Caco-2 (cell line): ENCODE data around the gene BUD23. TPM values are rescaled to one million over a fixed set of nuclear protein-coding genes. Genes with fewer than 3 reads are reported as not detected.
"Not testable (repeated sequence)": the region's sequence is repeated elsewhere in the genome, so short reads cannot be mapped to it uniquely, and the experiment has no call there.

Experiments used
- BruUV-seq: library from RNA; stranded (reverse); fragments of 400-500 nt; replicated peaks from 2 replicates; lab custom pipeline; 2021; lab: Mats Ljungman, UMichigan
- CTCF ChIA-PET: fragments of 300-600 bp; sonication (Branson Sonifier 250); formaldehyde crosslinking; loops from one replicate; lab custom pipeline; 2022; ENCODE audit warnings: antibody characterized with exemption; lab: Charles Lee
- POLR2A ChIA-PET: fragments of 300-600 bp; sonication (Branson Sonifier 250); formaldehyde crosslinking; loops from one replicate; lab custom pipeline; 2022; ENCODE audit warnings: antibody characterized with exemption; lab: Charles Lee
- DNase-seq, 2 experiments: peaks; one replicate each; pipeline versions ENCODE4 v3.0.0 to v3.0.0-alpha.2; 2020 to 2022
- H3K27me3 ChIP-seq: replicated peaks from 2 replicates; pipeline ENCODE4 v1.6.0; 2011; ENCODE audit warnings: low read length; ENCODE audit not compliant: control insufficient read depth, insufficient read depth
- H3K36me3 ChIP-seq: 2 replicates; pipeline ENCODE4 v1.5.1; 2011; ENCODE audit warnings: low read length; ENCODE audit not compliant: control insufficient read depth, insufficient read depth
- H3K4me1 ChIP-seq: fragments of 250-450 bp; sonication (Bioruptor Pico); 2 replicates; pipeline ENCODE4 v1.5.1; 2020; ENCODE audit warnings: mild to moderate bottlenecking
- H3K4me3 ChIP-seq: 2 replicates; pipeline ENCODE4 v1.5.1; 2011; ENCODE audit warnings: low read depth, mild to moderate bottlenecking, control low read depth, low read length
- H3K9me3 ChIP-seq: fragments of 250-450 bp; sonication (Bioruptor Pico); 2 replicates; pipeline ENCODE4 v1.5.1; 2020; ENCODE audit warnings: mild to moderate bottlenecking, moderate library complexity
- H3K27ac Mint-ChIP-seq: one replicate; pipeline ENCODE4 v1.8.0; 2022; ENCODE audit warnings: mixed read lengths; ENCODE audit not compliant: unreplicated experiment
- H3K27me3 Mint-ChIP-seq: one replicate; pipeline ENCODE4 v1.8.0; 2022; ENCODE audit warnings: mixed read lengths; ENCODE audit not compliant: insufficient read depth, unreplicated experiment
- H3K36me3 Mint-ChIP-seq: one replicate; pipeline ENCODE4 v1.8.0; 2022; ENCODE audit warnings: mild to moderate bottlenecking, mixed read lengths; ENCODE audit not compliant: insufficient read depth, unreplicated experiment
- H3K4me1 Mint-ChIP-seq: one replicate; pipeline ENCODE4 v1.8.0; 2022; ENCODE audit warnings: low read depth, mixed read lengths; ENCODE audit not compliant: unreplicated experiment
- H3K4me3 Mint-ChIP-seq: one replicate; pipeline ENCODE4 v1.8.0; 2022; ENCODE audit warnings: mild to moderate bottlenecking, moderate library complexity, mixed read lengths; ENCODE audit not compliant: unreplicated experiment
- H3K9me3 Mint-ChIP-seq: one replicate; pipeline ENCODE4 v1.8.0; 2022; ENCODE audit warnings: mixed read lengths; ENCODE audit not compliant: unreplicated experiment
- intact Hi-C: fragments of 100-400 bp; cut with micrococcal nuclease; formaldehyde crosslinking; loops from one replicate; pipeline ENCODE4 v1.10.0; 2022; ENCODE audit not compliant: unreplicated experiment
- total RNA-seq: library from RNA; stranded (reverse); gene quantifications from 2 replicates; pipeline ENCODE4 v1.2.3, GENCODE V29; 2022
- TF ChIP-seq, protein P1 (sequence below), 2 experiments: fragments of 200-600 bp in 1 of 2; IDR thresholded peaks; 1 replicate in 1 of 2; 2 replicates in 1 of 2; pipeline versions ENCODE4 v1.5.1 to v1.8.0; 2011 to 2022; ENCODE audit warnings: antibody characterized with exemption in 1 of 2, control low read depth in 1 of 2, inconsistent platforms in 1 of 2, low read depth in 1 of 2, low read length in 1 of 2, mild to moderate bottlenecking in 1 of 2, moderate library complexity in 1 of 2; ENCODE audit not compliant: insufficient read depth in 1 of 2, severe bottlenecking in 1 of 2, unreplicated experiment in 1 of 2

Gene BUD23
- total RNA-seq, 1 experiment from 2014 or later = 144 TPM

DNA sequence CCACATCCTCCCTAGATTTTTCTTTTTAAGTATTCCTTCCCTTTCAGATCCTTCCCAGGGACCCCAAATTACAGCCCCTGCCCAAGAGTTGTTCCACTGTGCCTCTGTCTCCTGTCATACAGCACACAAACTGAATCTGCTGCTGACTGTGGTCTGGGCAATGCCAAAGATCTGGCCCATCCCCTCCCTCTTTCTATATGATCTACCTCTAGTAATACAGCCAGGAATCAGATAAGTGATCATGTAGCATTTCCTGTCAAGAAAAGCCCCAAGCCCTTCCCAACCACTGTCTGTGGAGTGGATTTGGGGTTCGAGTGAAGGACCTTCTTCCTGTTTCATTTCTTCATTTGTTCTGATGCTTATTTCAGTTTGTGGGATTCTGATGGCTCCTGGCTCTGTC, 29.4 kb downstream of the BUD23 start:
- CTCF ChIA-PET = no interaction called here

DNA sequence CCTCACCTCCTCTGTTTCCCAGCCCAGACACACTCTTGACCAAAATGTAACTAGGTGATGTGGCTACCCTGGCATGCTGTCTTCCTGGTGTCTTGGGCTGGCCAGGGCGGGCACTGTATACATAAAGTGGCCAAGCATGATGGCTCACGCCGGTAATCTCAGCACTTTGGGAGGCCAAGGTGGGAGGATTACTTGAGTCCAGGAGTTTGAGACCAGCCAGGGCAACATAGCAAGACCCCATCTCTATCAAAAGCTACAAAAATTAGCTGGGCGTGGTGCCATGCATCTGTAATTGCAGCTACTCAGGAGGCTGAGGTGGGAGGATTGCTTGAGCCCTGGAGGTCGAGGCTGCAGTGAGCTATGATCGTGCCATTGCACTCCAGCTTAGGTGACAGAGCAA, 29.9 kb downstream of the BUD23 start:
- H3K27me3 ChIP-seq, BruUV-seq, intact Hi-C loops, H3K27me3 Mint-ChIP-seq, H3K4me3 Mint-ChIP-seq, CTCF ChIA-PET, H3K9me3 ChIP-seq, H3K36me3 ChIP-seq, H3K9me3 Mint-ChIP-seq, POLR2A ChIA-PET, H3K4me1 Mint-ChIP-seq, DNase-seq, H3K4me3 ChIP-seq, H3K27ac Mint-ChIP-seq: not testable (repeated sequence)
- H3K36me3 Mint-ChIP-seq = peaks cover 30% of the 10 kb centered on the region
- peaks cover 33% of the 10 kb centered on the region for H3K4me1 ChIP-seq

More for the DNA sequence above, 29.4 kb downstream of the BUD23 start:
- Histone ChIP-seq H3K27me3 (no peaks in the 10 kb centered on the region), H3K4me3 (no peak overlapping the region), H3K36me3 (no peaks in the 10 kb centered on the region; the same call in none of the 2 replicates), H3K9me3 (no peaks in the 10 kb centered on the region), H3K4me1 (peaks cover 27% of the 10 kb centered on the region)
- Mint-ChIP-seq H3K36me3 (peaks cover 35% of the 10 kb centered on the region), H3K4me3 (no peak overlapping the region), H3K4me1 (peaks cover 8% of the 10 kb centered on the region), H3K27ac (no peak overlapping the region), H3K27me3 (no peaks in the 10 kb centered on the region), H3K9me3 (no peaks in the 10 kb centered on the region)
- TF ChIP-seq, protein P1, sequence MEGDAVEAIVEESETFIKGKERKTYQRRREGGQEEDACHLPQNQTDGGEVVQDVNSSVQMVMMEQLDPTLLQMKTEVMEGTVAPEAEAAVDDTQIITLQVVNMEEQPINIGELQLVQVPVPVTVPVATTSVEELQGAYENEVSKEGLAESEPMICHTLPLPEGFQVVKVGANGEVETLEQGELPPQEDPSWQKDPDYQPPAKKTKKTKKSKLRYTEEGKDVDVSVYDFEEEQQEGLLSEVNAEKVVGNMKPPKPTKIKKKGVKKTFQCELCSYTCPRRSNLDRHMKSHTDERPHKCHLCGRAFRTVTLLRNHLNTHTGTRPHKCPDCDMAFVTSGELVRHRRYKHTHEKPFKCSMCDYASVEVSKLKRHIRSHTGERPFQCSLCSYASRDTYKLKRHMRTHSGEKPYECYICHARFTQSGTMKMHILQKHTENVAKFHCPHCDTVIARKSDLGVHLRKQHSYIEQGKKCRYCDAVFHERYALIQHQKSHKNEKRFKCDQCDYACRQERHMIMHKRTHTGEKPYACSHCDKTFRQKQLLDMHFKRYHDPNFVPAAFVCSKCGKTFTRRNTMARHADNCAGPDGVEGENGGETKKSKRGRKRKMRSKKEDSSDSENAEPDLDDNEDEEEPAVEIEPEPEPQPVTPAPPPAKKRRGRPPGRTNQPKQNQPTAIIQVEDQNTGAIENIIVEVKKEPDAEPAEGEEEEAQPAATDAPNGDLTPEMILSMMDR (IDR thresholded peaks at IDR 0.05; ENCODE audit: insufficient read depth in 1 of 2, low read depth in 1 of 2, low read length in 1 of 2, severe bottlenecking in 1 of 2, unreplicated experiment in 1 of 2) = no peak
- intact Hi-C loops = no loop called here
- no TSS peak for BruUV-seq
- DNase-seq = no peak
- POLR2A ChIA-PET = no interaction called here

DNA sequence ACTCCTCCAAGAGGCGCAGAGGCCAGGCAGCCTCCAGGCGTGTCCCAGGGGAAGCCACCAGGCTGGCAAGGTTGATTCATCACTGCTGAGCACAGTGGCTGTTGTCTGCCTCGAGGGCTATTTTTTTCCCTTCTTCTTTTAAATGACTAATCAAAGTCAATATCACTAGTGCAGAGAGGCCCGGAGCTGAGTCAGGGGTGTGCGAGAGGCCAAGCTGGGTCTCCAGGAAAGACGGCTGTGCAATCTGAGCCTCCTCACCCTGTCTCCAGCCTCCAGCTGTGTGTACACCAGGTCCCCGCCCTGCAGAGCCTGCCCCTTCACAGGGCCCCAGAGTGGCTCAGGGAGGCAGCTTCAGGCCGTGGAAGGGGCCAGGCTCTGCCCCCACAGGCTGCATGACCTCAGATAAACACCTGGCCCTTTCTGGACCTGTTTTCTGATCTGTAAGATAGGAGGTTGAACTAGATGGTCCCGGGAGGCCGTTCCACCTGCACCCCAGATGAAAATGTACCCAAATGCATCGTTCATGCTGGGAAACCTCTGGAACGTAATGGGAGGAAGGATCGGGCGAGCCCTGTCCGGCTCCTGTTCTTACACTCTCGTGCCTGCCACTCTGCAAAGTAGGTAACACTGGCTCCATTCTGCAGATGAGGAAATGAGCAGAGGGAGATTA, 32.4 kb downstream of the BUD23 start:
- Mint-ChIP-seq H3K27ac (peak overlapping the region; percentile 74), H3K4me3 (peak overlapping the region; percentile 41), H3K36me3 (peaks cover 26% of the 10 kb centered on the region), H3K9me3 (no peaks in the 10 kb centered on the region), H3K27me3 (no peaks in the 10 kb centered on the region), H3K4me1 (peaks cover 16% of the 10 kb centered on the region)
- no TSS peak for BruUV-seq
- intact Hi-C loops = loop anchor here (1.0 to 5.0 kb wide), 3 partner anchors 14 to 93 kb away; partner anchors contain the start of genes BUD23, DNAJC30 and MLXIPL
- Histone ChIP-seq H3K4me3 (no peak overlapping the region), H3K27me3 (no peaks in the 10 kb centered on the region), H3K9me3 (no peaks in the 10 kb centered on the region), H3K36me3 (no peaks in the 10 kb centered on the region; the same call in none of the 2 replicates), H3K4me1 (peaks cover 38% of the 10 kb centered on the region)
- peak; percentile 94 to 98 for DNase-seq
- CTCF ChIA-PET = interaction anchor here (0.6 to 1.3 kb wide), 4 partner anchors 10 to 109 kb away, joined by 5 to 11 read pairs (median 8); no protein-coding TSS in a partner anchor
- POLR2A ChIA-PET = interaction anchor here (0.6 to 1.0 kb wide), 4 partner anchors 14 to 135 kb away, joined by 3 read pairs; no protein-coding TSS in a partner anchor
- TF ChIP-seq, protein P1 (IDR thresholded peaks at IDR 0.05; ENCODE audit: insufficient read depth in 1 of 2, low read depth in 1 of 2, low read length in 1 of 2, severe bottlenecking in 1 of 2, unreplicated experiment in 1 of 2) = no peak
